OCI-LY7 (cell line): Measurements from ENCODE around the gene BMP8B. TPM values are rescaled to one million over a fixed set of nuclear protein-coding genes. Genes with fewer than 3 reads are reported as not detected.

Experiments
- BruUV-seq: library from RNA; stranded (reverse); fragments of 400-500 nt; replicated peaks from 2 replicates; lab custom pipeline; 2021; lab: Mats Ljungman, UMichigan
- CTCF ChIA-PET: fragments of 300-600 bp; sonication (Branson Sonifier 250); formaldehyde crosslinking; loops from one replicate; lab custom pipeline; 2022; ENCODE audit warnings: antibody characterized with exemption; ENCODE audit not compliant: unreplicated experiment; lab: Charles Lee
- POLR2A ChIA-PET: fragments of 300-600 bp; sonication (Branson Sonifier 250); formaldehyde crosslinking; loops from one replicate; lab custom pipeline; 2022; ENCODE audit warnings: antibody characterized with exemption; lab: Charles Lee
- DNase-seq: peaks from one replicate; pipeline ENCODE4 v3.0.0-alpha.2; 2015; ENCODE audit warnings: low spot score
- H2AFZ ChIP-seq: fragments of 200-600 bp; sonication (generic), shearing (Covaris generic); 2 replicates; pipeline ENCODE4 v1.6.1; 2014; ENCODE audit warnings: mild to moderate bottlenecking, antibody characterized with exemption, low read length, moderate library complexity
- H3K27ac ChIP-seq: fragments of 200-600 bp; sonication (generic); 2 replicates; pipeline ENCODE4 v1.5.1; 2014; ENCODE audit warnings: mixed run types, low read depth, mild to moderate bottlenecking, moderate library complexity, low read length, inconsistent platforms; ENCODE audit not compliant: poor library complexity, severe bottlenecking
- H3K36me3 ChIP-seq: fragments of 200-600 bp; sonication (generic); 2 replicates; pipeline ENCODE4 v1.6.1; 2014; ENCODE audit warnings: mild to moderate bottlenecking, antibody characterized with exemption, low read length, moderate library complexity, mixed read lengths; ENCODE audit not compliant: insufficient read depth
- H3K4me1 ChIP-seq: fragments of 200-600 bp; sonication (generic); 2 replicates; pipeline ENCODE4 v1.5.1; 2014; ENCODE audit warnings: mild to moderate bottlenecking, low read length; ENCODE audit not compliant: insufficient read depth, poor library complexity, severe bottlenecking
- H3K4me2 ChIP-seq: fragments of 200-600 bp; sonication (generic); 2 replicates; pipeline ENCODE4 v1.6.1; 2014; ENCODE audit warnings: mild to moderate bottlenecking, low read length
- H3K4me3 ChIP-seq: fragments of 200-600 bp; sonication (generic); 2 replicates; pipeline ENCODE4 v1.5.1; 2014; ENCODE audit warnings: mild to moderate bottlenecking, low read depth, low read length; ENCODE audit not compliant: poor library complexity, severe bottlenecking
- H3K79me2 ChIP-seq: fragments of 200-600 bp; sonication (generic); 2 replicates; pipeline ENCODE4 v1.6.1; 2016; ENCODE audit warnings: low read depth, mild to moderate bottlenecking, low read length, moderate library complexity, mixed read lengths; ENCODE audit not compliant: insufficient read depth
- H3K9me2 ChIP-seq: fragments of 200-600 bp; sonication (generic); 2 replicates; pipeline ENCODE4 v1.6.1; 2016; ENCODE audit warnings: mild to moderate bottlenecking, low read length, mixed read lengths; ENCODE audit not compliant: insufficient read depth
- H3K9me3 ChIP-seq: fragments of 200-600 bp; sonication (generic); 2 replicates; pipeline ENCODE4 v1.6.1; 2014; ENCODE audit warnings: mild to moderate bottlenecking, mixed run types, low read length, mixed read lengths
- H4K20me1 ChIP-seq: fragments of 200-600 bp; sonication (generic); 2 replicates; pipeline ENCODE4 v1.6.1; 2014; ENCODE audit warnings: mild to moderate bottlenecking, antibody characterized with exemption, low read length, moderate library complexity, mixed read lengths; ENCODE audit not compliant: insufficient read depth
- CTCF ChIP-seq: fragments of 200-600 bp; sonication (generic); conservative IDR thresholded peaks from 2 replicates; pipeline ENCODE4 v1.5.1; 2014; ENCODE audit warnings: mild to moderate bottlenecking, antibody characterized with exemption, low read length, moderate library complexity, mixed read lengths
- EZH2phosphoT487 ChIP-seq: fragments of 200-600 bp; sonication (generic); IDR thresholded peaks from 2 replicates; pipeline ENCODE4 v1.6.1; 2018; ENCODE audit warnings: low read depth, borderline replicate concordance, mild to moderate bottlenecking, mixed run types, antibody characterized with exemption, low read length, moderate library complexity, mixed read lengths
- intact Hi-C: fragments of 100-400 bp; cut with micrococcal nuclease; formaldehyde crosslinking; loops from one replicate; pipeline ENCODE4 v1.10.0; 2022; ENCODE audit not compliant: unreplicated experiment
- total RNA-seq, 2 experiments: library from RNA; depleted of rRNA in 1 of 2; stranded (reverse); fragments of >200 nt in 1 of 2; shearing (Covaris generic) in 1 of 2; gene quantifications; 2 replicates each; pipeline ENCODE4 v1.2.3, GENCODE V29; 2014 to 2022

BMP8B gene
- total RNA-seq, 2 experiments from 2014 or later, result 0.34 TPM; not detected in 1

GRCh38 chr1:39732730-39733129 lies 55.9 kb downstream of the BMP8B start:
- no TSS peak for BruUV-seq
- Histone ChIP-seq H3K79me2 (no peaks in the 10 kb centered on the region), H3K4me2 (no peak overlapping the region), H4K20me1 (no peaks in the 10 kb centered on the region), H3K36me3 (no peaks in the 10 kb centered on the region), H3K9me2 (no peaks in the 10 kb centered on the region), H3K4me1 (no peaks in the 10 kb centered on the region), H3K4me3 (no peak overlapping the region), H3K9me3 (no peaks in the 10 kb centered on the region), H2AFZ (no peak overlapping the region), H3K27ac (no peak overlapping the region)
- TF ChIP-seq CTCF (no peak), EZH2phosphoT487 (no peak)
- ChIA-PET CTCF (no interaction called here), POLR2A (no interaction called here)
- intact Hi-C loops, result no loop called here
- no peak for DNase-seq

GRCh38 chr1:39729842-39730241 lies 58.8 kb downstream of the BMP8B start:
- Histone ChIP-seq H3K4me2 (no peak overlapping the region), H3K27ac (no peak overlapping the region), H3K4me1 (no peaks in the 10 kb centered on the region), H4K20me1 (no peaks in the 10 kb centered on the region), H3K9me2 (no peaks in the 10 kb centered on the region), H3K4me3 (no peak overlapping the region), H3K36me3 (no peaks in the 10 kb centered on the region), H2AFZ (no peak overlapping the region), H3K79me2 (no peaks in the 10 kb centered on the region), H3K9me3 (no peaks in the 10 kb centered on the region)
- no TSS peak for BruUV-seq
- CTCF ChIA-PET, result no interaction called here
- intact Hi-C loops, result no loop called here
- no peak for DNase-seq
- POLR2A ChIA-PET, result interaction anchor here (1.0 kb wide), 1 partner anchor 9 kb away, joined by 5 read pairs; the partner anchor contains the start of gene PPIE
- TF ChIP-seq CTCF (no peak), EZH2phosphoT487 (no peak)

GRCh38 chr1:39729030-39729429 lies 59.6 kb downstream of the BMP8B start:
- Histone ChIP-seq H3K9me3 (no peaks in the 10 kb centered on the region), H3K79me2 (no peaks in the 10 kb centered on the region), H3K27ac (no peak overlapping the region), H2AFZ (no peak overlapping the region), H3K9me2 (no peaks in the 10 kb centered on the region), H4K20me1 (no peaks in the 10 kb centered on the region), H3K4me1 (no peaks in the 10 kb centered on the region), H3K4me2 (no peak overlapping the region), H3K36me3 (no peaks in the 10 kb centered on the region), H3K4me3 (no peak overlapping the region)
- BruUV-seq, result no TSS peak
- intact Hi-C loops, result no loop called here
- CTCF ChIA-PET, result no interaction called here
- no peak for DNase-seq
- no peak; the same call in 1 of the 2 replicates for TF ChIP-seq CTCF
- TF ChIP-seq EZH2phosphoT487, result no peak
- POLR2A ChIA-PET, result interaction anchor here (1.0 kb wide), 1 partner anchor 10 kb away, joined by 5 read pairs; the partner anchor contains the start of gene PPIE
